Neural cell (in vitro differentiated cells): ENCODE data around the gene FANCG. TPM values are rescaled to one million over a fixed set of nuclear protein-coding genes. Genes with fewer than 3 reads are reported as not detected.

ENCODE experiments used
- H2AFZ ChIP-seq: fragments of 200-600, 300-800 bp; sonication (generic), shearing (Covaris generic); 2 replicates; pipeline ENCODE4 v1.6.0; 2014; ENCODE audit warnings: low read depth, mild to moderate bottlenecking, antibody characterized with exemption, low read length, moderate library complexity
- H3F3A ChIP-seq: fragments of 200-600 bp; shearing (Covaris generic); 2 replicates; pipeline ENCODE4 v1.6.1; 2016; ENCODE audit warnings: mild to moderate bottlenecking, moderate library complexity, mixed read lengths, antibody characterized with exemption, low read length; ENCODE audit not compliant: insufficient read depth, poor library complexity, severe bottlenecking
- H3K27ac ChIP-seq: fragments of 200-600, 300-800 bp; sonication (generic), shearing (Covaris generic); 2 replicates; pipeline ENCODE4 v1.5.1; 2014; ENCODE audit warnings: mild to moderate bottlenecking, low read length, moderate library complexity
- H3K27me3 ChIP-seq: fragments of 300-800, 200-600 bp; sonication (generic), shearing (Covaris generic); 2 replicates; pipeline ENCODE4 v1.6.0; 2014; ENCODE audit warnings: mild to moderate bottlenecking, low read depth, low read length, moderate library complexity; ENCODE audit not compliant: insufficient read depth
- H3K36me3 ChIP-seq: fragments of 300-800, 200-600 bp; sonication (generic), shearing (Covaris generic); 2 replicates; pipeline ENCODE4 v1.5.1; 2014; ENCODE audit warnings: mild to moderate bottlenecking, antibody characterized with exemption, low read length, moderate library complexity; ENCODE audit not compliant: insufficient read depth
- H3K4me2 ChIP-seq: fragments of 300-800, 200-600 bp; sonication (generic), shearing (Covaris generic); 2 replicates; pipeline ENCODE4 v1.6.0; 2014; ENCODE audit warnings: mild to moderate bottlenecking, low read length
- H3K4me3 ChIP-seq: fragments of 300-800, 200-600 bp; sonication (generic), shearing (Covaris generic); 2 replicates; pipeline ENCODE4 v1.5.1; 2014; ENCODE audit warnings: mild to moderate bottlenecking, low read length, moderate library complexity
- H3K79me2 ChIP-seq: fragments of 200-600 bp; shearing (Covaris generic); replicated peaks from 2 replicates; pipeline ENCODE4 v1.6.0; 2014; ENCODE audit warnings: mild to moderate bottlenecking, low read length, moderate library complexity; ENCODE audit not compliant: insufficient read depth
- H3K9ac ChIP-seq: fragments of 300-800, 200-600 bp; sonication (generic), shearing (Covaris generic); 2 replicates; pipeline ENCODE4 v1.6.1; 2016; ENCODE audit warnings: mild to moderate bottlenecking, low read length, mixed read lengths
- H3K9me2 ChIP-seq: fragments of 200-600 bp; shearing (Covaris generic); 2 replicates; pipeline ENCODE4 v1.6.1; 2016; ENCODE audit warnings: mild to moderate bottlenecking, low read length, mixed read lengths; ENCODE audit not compliant: insufficient read depth
- H3K9me3 ChIP-seq: fragments of 200-600, 300-800 bp; sonication (generic), shearing (Covaris generic); 2 replicates; pipeline ENCODE4 v1.6.1; 2016; ENCODE audit warnings: mild to moderate bottlenecking, mixed run types, low read length, moderate library complexity, mixed read lengths
- H4K20me1 ChIP-seq: fragments of 200-600 bp; shearing (Covaris generic); 2 replicates; pipeline ENCODE4 v1.6.1; 2016; ENCODE audit warnings: mild to moderate bottlenecking, mixed run types; ENCODE audit not compliant: insufficient read depth
- EP300 ChIP-seq: fragments of 450-650 bp; conservative IDR thresholded peaks from 2 replicates; pipeline ENCODE4 v1.6.1; 2014; ENCODE audit warnings: antibody characterized with exemption, mild to moderate bottlenecking, moderate library complexity; ENCODE audit not compliant: poor library complexity, severe bottlenecking
- EZH2 ChIP-seq: fragments of 200-600, 300-800 bp; shearing (Covaris generic), sonication (generic); IDR thresholded peaks from 2 replicates; pipeline ENCODE4 v1.6.1; 2014; ENCODE audit warnings: antibody characterized with exemption, low read length, borderline replicate concordance, mild to moderate bottlenecking; ENCODE audit not compliant: insufficient read depth, poor library complexity, severe bottlenecking
- MXI1 ChIP-seq: fragments of 450-650 bp; conservative IDR thresholded peaks from 2 replicates; pipeline ENCODE4 v1.6.1; 2014; ENCODE audit warnings: antibody characterized with exemption, mild to moderate bottlenecking; ENCODE audit not compliant: poor library complexity, severe bottlenecking
- POLR2AphosphoS5 ChIP-seq: IDR thresholded peaks from 2 replicates; pipeline ENCODE4 v1.6.1; 2012
- RAD21 ChIP-seq: fragments of 450-650 bp; conservative IDR thresholded peaks from 2 replicates; pipeline ENCODE4 v1.6.1; 2014; ENCODE audit warnings: antibody characterized with exemption, mild to moderate bottlenecking, moderate library complexity
- REST ChIP-seq: IDR thresholded peaks from 2 replicates; pipeline ENCODE4 v1.6.1; 2012; ENCODE audit warnings: borderline replicate concordance
- SMC3 ChIP-seq: fragments of 450-650 bp; conservative IDR thresholded peaks from 2 replicates; pipeline ENCODE4 v1.6.1; 2014; ENCODE audit warnings: antibody characterized with exemption, mild to moderate bottlenecking, moderate library complexity; ENCODE audit not compliant: poor library complexity
- TAF1 ChIP-seq: IDR thresholded peaks from 2 replicates; pipeline ENCODE4 v1.6.1; 2012; ENCODE audit warnings: low read depth
- polyA plus RNA-seq: library from polyadenylated mRNA; depleted of rRNA; stranded (reverse); fragments of >200 nt; gene quantifications from 2 replicates; pipeline ENCODE4 v1.2.3, GENCODE V29; 2014
- TF ChIP-seq, protein P1 (sequence below): fragments of 450-650 bp; IDR thresholded peaks from 2 replicates; pipeline ENCODE4 v1.5.1; 2014; ENCODE audit warnings: antibody characterized with exemption, mild to moderate bottlenecking, moderate library complexity; ENCODE audit not compliant: poor library complexity, severe bottlenecking

FANCG gene
- polyA plus RNA-seq, 1 donor from 2014 or later: 56.0 TPM

- Histone ChIP-seq H3K4me3 (peak overlapping the region; percentile 93), H4K20me1 (no peaks in the 10 kb centered on the region), H2AFZ (no peak overlapping the region), H3K9ac (no peak overlapping the region), H3K79me2 (peaks cover 14% of the 10 kb centered on the region), H3K27me3 (no peaks in the 10 kb centered on the region), H3K9me3 (no peaks in the 10 kb centered on the region), H3K9me2 (no peaks in the 10 kb centered on the region), H3K36me3 (no peaks in the 10 kb centered on the region), H3K4me2 (no peak overlapping the region), H3K27ac (no peak overlapping the region), H3F3A (no peaks in the 10 kb centered on the region)
- TF ChIP-seq, protein P1, sequence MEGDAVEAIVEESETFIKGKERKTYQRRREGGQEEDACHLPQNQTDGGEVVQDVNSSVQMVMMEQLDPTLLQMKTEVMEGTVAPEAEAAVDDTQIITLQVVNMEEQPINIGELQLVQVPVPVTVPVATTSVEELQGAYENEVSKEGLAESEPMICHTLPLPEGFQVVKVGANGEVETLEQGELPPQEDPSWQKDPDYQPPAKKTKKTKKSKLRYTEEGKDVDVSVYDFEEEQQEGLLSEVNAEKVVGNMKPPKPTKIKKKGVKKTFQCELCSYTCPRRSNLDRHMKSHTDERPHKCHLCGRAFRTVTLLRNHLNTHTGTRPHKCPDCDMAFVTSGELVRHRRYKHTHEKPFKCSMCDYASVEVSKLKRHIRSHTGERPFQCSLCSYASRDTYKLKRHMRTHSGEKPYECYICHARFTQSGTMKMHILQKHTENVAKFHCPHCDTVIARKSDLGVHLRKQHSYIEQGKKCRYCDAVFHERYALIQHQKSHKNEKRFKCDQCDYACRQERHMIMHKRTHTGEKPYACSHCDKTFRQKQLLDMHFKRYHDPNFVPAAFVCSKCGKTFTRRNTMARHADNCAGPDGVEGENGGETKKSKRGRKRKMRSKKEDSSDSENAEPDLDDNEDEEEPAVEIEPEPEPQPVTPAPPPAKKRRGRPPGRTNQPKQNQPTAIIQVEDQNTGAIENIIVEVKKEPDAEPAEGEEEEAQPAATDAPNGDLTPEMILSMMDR: no peak
- peak; percentile 17 for TF ChIP-seq POLR2AphosphoS5
Measured at GRCh38 chr9:35078066-35078465, 1.7 kb downstream of the FANCG start.

- no peaks in the 10 kb centered on the region for H4K20me1 ChIP-seq
- H3K4me2 ChIP-seq: no peak overlapping the region
- H2AFZ ChIP-seq: no peak overlapping the region
- H3K9ac ChIP-seq: no peak overlapping the region
- H3K9me3 ChIP-seq: no peaks in the 10 kb centered on the region
- no peak for TF ChIP-seq TAF1
- TF ChIP-seq MXI1: no peak
- no peak for TF ChIP-seq EZH2
- TF ChIP-seq REST: no peak
- no peak for TF ChIP-seq POLR2AphosphoS5
- no peak for TF ChIP-seq RAD21
- no peak for TF ChIP-seq EP300
- TF ChIP-seq SMC3: no peak
- TF ChIP-seq, protein P1: no peak
- H3K4me3 ChIP-seq: no peak overlapping the region
- H3K9me2 ChIP-seq: no peaks in the 10 kb centered on the region
- no peaks in the 10 kb centered on the region for H3K36me3 ChIP-seq
- no peak overlapping the region for H3K27ac ChIP-seq
- H3K27me3 ChIP-seq: no peaks in the 10 kb centered on the region
- peaks cover 14% of the 10 kb centered on the region for H3K79me2 ChIP-seq
- no peaks in the 10 kb centered on the region for H3F3A ChIP-seq
Measured at GRCh38 chr9:35076848-35077247, 2.9 kb downstream of the FANCG start.
